ENCODE data around the gene TNNC1. TPM values are rescaled to one million over a fixed set of nuclear protein-coding genes. Genes with fewer than 3 reads are reported as not detected.

The TNNC1 gene
- total and polyA plus RNA-seq, 3 donors from 2014 or later = 11.3 to 91.7 (median 23.2) TPM

- Histone ChIP-seq H3K36me3 (ENCODE audit: low read depth, missing control alignments) (no peaks in the 10 kb centered on the region), H3K27me3 (no peaks in the 10 kb centered on the region), H3K4me3 (no peak overlapping the region), H3K4me1 (no peaks in the 10 kb centered on the region), H3K9me3 (no peaks in the 10 kb centered on the region), H3K27ac (no peak overlapping the region)
- intact Hi-C loops (cut with DNase I; ENCODE audit: low total_unique reads) = no loop called here
- no peak for TF ChIP-seq CTCF (IDR thresholded peaks at IDR 0.05)
- no peak for TF ChIP-seq POLR2A (IDR thresholded peaks at IDR 0.05)
- DNase-seq = no peak
- 89 to 93% methylated on average over 19 to 25 of the region's 25 CpGs for WGBS, 2 donors
Measured at GRCh38 chr3:52443791-52444687, 9.8 kb downstream of the TNNC1 start.

DNA sequence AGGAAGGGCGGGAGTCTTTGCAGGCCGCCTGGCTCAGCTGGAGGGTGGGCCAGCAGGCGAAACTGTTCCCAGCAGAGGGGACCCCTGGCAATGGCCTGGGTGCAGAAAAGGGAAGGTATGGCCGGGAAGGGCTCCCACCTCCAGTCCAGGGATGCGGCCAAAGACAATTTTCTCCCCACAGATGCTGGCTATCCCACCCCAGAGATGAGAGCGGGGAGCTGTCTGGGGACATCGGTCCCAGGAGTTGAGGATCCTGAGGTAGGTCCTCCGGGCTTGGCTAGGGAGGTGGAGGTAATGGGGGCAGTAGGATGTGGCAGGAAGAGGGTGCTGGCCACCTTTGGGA, 10.6 kb downstream of the TNNC1 start:
- no peak for DNase-seq
- Histone ChIP-seq H3K36me3 (ENCODE audit: low read depth, missing control alignments) (no peaks in the 10 kb centered on the region), H3K4me1 (no peaks in the 10 kb centered on the region), H3K4me3 (no peak overlapping the region), H3K27ac (no peak overlapping the region), H3K27me3 (no peaks in the 10 kb centered on the region), H3K9me3 (no peaks in the 10 kb centered on the region)
- no peak for TF ChIP-seq POLR2A (IDR thresholded peaks at IDR 0.05)
- TF ChIP-seq CTCF (IDR thresholded peaks at IDR 0.05) = no peak
- 96 to 100% methylated on average over 4 to 8 of the region's 8 CpGs for WGBS, 2 donors
- intact Hi-C loops (cut with DNase I; ENCODE audit: low total_unique reads) = no loop called here

- Histone ChIP-seq H3K36me3 (ENCODE audit: low read depth, missing control alignments) (no peaks in the 10 kb centered on the region), H3K4me3 (no peak overlapping the region), H3K27me3 (no peaks in the 10 kb centered on the region), H3K9me3 (no peaks in the 10 kb centered on the region), H3K27ac (no peak overlapping the region), H3K4me1 (no peaks in the 10 kb centered on the region)
- no peak for DNase-seq
- 96 to 98% methylated on average over 13 to 16 of the region's 16 CpGs for WGBS, 2 donors
- TF ChIP-seq CTCF (IDR thresholded peaks at IDR 0.05) (no peak), POLR2A (IDR thresholded peaks at IDR 0.05) (no peak)
- intact Hi-C loops (cut with DNase I; ENCODE audit: low total_unique reads) = no loop called here
Measured at GRCh38 chr3:52442409-52443267, 11.2 kb downstream of the TNNC1 start.

GRCh38 chr3:52441772-52442332, 12.0 kb downstream of the TNNC1 start:
- WGBS, 2 donors = 94 to 97% methylated on average over 16 to 18 of the region's 18 CpGs
- Histone ChIP-seq H3K9me3 (no peaks in the 10 kb centered on the region), H3K27ac (no peak overlapping the region), H3K36me3 (ENCODE audit: low read depth, missing control alignments) (no peaks in the 10 kb centered on the region), H3K4me3 (no peak overlapping the region), H3K4me1 (no peaks in the 10 kb centered on the region), H3K27me3 (no peaks in the 10 kb centered on the region)
- intact Hi-C loops (cut with DNase I; ENCODE audit: low total_unique reads) = no loop called here
- no peak for DNase-seq
- TF ChIP-seq CTCF (IDR thresholded peaks at IDR 0.05) = no peak
- no peak for TF ChIP-seq POLR2A (IDR thresholded peaks at IDR 0.05)

All from testis (tissue), 3 donors.